Femur (tissue), 1 donor: Measurements from ENCODE around the gene ZNF800.

Experiments
- DNase-seq: peaks from one replicate; pipeline ENCODE4 v3.0.0-alpha.2; 2017

The ZNF800 gene

DNA sequence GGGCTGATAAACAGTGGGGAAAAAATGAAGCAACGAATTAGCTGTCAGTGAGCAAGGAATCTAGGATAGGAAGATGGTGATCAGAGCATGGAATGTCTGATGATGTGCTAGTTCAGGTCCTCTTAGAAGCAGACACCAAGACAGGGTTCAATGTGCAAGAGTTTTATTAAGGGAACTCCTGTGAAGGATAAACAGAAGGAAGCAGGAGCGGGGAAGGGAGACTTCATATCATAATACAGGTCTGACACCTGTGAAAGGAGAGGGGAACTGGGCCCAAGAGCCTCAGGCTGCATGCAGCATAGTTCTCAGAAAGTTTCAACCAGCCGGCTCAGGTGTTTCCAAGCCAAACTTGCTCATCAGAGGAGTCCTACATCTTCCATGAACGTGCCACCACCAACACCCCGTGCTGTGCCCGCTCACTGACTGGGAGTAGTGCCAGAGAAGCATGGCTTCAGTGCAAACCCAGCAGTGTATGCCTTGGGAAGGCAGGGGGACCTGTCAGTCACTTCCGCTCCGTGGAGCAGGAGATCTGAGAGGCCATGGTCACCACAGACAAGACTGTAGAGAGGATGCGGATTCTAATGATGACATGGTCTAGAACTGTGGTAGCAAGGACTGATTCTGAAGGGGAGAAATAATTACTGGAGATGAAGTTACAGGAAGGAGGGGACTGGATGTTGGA, 45.8 kb downstream of the ZNF800 start:
- DNase-seq: no peak

DNA sequence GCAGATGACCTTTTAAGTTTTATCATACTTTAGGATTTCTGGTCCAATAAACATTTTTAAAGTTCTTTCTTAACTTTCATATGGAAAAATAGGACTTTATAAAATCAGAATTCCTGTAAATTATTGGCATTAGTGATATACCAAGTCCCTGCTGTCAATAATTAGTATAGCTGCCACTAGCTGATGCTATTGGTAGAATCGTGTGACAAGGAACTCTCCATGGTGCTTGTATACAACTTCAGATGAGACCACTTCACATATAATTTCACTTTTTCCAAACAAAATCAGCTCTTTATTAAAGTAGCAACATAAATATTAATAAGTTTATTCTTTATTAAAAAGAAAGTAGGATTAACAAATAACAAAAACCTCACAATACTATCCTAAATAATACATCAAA, 49.9 kb downstream of the ZNF800 start:
- no peak for DNase-seq

DNA sequence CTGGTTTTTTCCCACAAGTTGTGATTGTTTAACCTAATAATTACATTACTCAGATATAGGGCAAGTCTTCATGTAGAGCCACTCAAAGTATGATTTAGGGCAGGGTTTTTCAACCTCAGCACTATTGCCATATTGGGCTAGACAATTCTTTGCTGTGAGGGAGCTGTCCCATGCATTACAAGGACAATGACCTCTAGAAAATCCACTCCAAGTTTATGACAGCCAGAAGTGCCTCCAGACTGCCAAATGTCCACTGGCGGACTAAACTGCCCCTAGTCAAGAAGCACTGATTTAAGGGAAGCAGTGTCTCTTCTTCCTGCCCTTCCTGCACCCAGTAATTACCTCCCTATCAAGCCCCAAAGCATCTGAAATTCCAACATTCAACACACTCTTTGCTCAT, 54.4 kb downstream of the ZNF800 start:
- no peak for DNase-seq

DNA sequence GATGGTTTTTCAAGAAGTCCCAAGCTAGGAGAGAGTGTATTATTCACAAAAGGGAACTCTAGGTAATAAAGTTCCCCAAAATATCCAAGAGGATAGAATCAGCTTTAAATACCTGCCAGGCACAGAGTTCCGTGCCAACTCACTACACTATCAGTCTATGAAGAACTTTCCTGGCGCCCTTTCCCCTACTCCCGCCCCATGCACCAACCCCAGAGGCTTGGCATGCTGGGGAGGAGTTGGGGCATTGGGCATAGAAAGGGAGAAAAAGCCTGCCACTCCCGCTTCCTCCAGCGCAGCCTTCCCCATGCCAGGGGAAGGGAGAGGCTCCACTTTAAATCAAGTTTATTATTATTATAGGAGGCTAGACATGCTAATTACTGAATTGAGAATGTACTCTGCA, 54.9 kb downstream of the ZNF800 start:
- no peak for DNase-seq

DNA sequence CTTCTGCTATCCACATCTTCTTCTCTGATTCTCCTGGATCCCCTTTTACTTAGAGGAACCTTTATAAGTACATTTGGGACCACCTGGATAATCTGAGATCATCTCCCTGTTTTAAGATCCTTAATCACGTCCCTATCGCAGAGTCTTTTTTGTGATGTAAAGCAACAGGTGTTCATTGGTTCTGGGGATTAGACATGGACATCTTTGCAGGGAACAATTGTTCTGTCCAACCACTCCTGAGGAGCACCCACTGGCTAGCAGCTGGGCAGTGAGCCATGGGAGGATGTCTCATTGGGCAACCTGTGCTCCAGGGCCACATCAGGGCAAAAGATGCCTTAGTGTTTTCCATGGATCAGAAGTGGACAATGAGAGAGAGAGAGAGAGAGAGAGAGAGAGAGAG, 56.0 kb downstream of the ZNF800 start:
- DNase-seq: no peak

DNA sequence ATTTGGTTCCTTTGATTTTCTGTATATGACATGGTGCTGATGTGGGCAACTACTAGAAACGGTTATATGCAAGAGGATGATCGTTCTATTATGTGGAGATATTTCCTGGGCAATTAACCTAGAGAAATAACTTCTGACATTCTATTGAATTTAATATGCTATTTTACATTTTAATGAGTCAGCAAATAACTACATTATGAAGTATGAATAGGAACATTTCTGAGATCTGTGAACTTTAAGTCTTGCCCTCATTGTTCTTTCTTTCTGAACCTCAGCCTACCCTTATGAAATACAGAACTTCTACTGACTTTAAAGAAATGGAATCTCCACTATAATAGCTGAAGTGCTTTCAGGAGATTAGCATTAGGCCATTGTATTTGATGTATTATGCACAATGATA, 59.6 kb downstream of the ZNF800 start:
- DNase-seq: no peak

DNA sequence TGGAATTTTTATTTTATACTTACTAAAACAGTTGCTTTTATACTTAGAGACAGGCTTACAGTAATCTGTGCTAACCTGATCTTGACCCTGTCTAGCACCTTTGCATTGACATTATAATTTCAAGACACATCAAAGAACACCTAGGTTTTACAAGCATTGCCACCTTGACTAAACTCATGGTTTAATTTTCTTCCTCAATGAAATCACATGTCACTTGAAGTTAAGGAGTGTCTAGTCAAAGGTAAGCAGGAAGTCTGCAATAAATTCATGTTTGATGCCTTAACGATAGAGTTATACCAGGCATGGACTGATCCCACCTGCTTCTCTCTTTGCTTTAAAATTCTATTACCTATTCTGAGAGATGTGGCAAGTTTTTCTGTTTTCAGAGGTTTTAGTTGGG, 62.4 kb downstream of the ZNF800 start:
- no peak for DNase-seq

DNA sequence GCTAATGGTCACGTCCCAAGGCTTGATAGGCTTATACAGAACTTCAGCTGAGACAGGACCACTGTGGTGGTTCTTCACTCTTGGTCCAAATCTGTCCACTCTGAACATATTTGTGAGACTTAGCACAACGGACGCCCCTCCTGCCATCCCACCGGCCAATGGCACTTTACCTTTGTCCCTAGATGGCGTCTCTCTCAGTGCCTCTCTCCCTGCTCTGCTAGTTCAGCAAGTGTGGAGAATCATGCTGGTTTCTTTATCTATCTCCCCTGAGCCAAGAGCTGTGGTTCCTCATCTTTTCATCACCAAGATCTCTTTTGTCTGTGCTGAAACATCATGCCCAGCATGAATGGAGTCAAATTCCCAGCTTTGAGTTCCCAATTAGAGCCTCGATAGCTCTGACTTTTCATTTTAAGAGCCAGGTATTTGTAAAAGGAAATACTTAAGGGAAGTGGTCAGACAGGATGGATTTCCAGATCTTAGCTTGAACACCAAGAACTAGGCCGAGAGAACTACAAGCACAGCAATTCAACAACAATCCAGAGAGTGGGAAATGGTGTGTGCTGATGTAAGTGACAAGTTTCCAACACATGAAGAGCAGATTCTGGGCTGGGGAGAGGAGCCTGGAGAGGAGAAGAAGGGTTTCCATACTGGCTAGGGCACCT, 69.5 kb downstream of the ZNF800 start:
- DNase-seq: no peak

DNA sequence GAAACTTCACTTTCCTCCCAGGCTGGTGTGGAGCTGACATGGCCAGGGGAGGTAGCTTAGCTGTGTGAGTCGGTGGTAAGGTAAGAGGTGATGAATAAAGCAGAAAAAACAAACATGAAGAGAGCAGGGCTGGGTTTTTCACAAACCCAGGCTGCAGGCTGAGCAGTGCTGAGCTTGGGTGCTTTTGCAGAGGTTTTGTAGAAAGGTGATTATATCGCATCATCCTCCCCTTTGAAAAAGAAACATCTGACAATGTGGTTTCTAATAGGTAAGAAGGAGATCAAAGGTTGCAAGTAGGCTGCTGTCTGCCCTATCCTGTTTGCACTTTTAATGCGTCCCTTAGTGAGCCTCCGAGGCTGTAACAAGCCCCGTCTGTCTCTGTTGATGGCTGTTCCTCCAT, 70.2 kb downstream of the ZNF800 start:
- DNase-seq: no peak

DNA sequence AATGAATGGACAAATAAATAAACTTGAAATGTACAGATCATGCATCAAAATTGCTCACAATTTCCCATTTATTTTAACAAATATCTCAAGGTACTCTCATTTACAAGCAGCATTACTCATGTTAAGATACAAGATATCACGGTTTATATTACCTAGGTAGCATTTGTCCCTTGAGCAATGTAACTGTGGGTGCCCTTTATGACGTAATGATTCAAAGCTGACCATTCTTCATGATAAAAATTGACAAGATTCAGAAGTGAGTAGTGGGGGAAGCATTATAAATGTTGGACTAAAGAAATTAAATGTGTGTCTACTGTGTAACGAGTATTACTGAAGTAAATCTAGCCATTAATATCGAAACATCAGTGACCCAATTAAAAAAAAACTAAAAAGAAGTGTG, 71.5 kb downstream of the ZNF800 start:
- DNase-seq: no peak
